Hepatocyte (in vitro differentiated cells): ENCODE results near the gene GLIPR2. TPM values are rescaled to one million over a fixed set of nuclear protein-coding genes. Genes with fewer than 3 reads are reported as not detected.

Source experiments
- DNase-seq: peaks from one replicate; pipeline ENCODE4 v3.0.0-alpha.2; 2016; ENCODE audit warnings: low spot score
- H2AFZ ChIP-seq: fragments of 200-600 bp; sonication (generic); 2 replicates; pipeline ENCODE4 v1.6.0; 2016; ENCODE audit warnings: antibody characterized with exemption, mild to moderate bottlenecking
- H3K27ac ChIP-seq: fragments of 200-600 bp; sonication (generic); 2 replicates; pipeline ENCODE4 v1.5.1; 2016; ENCODE audit warnings: mild to moderate bottlenecking
- H3K27me3 ChIP-seq: fragments of 200-600 bp; sonication (generic); 2 replicates; pipeline ENCODE4 v1.6.1; 2016
- H3K36me3 ChIP-seq: fragments of 200-600 bp; sonication (generic); replicated peaks from 2 replicates; pipeline ENCODE4 v1.5.1; 2016; ENCODE audit warnings: low read depth; ENCODE audit not compliant: insufficient read depth
- H3K4me1 ChIP-seq: fragments of 200-600 bp; sonication (generic); 2 replicates; pipeline ENCODE4 v1.5.1; 2016; ENCODE audit warnings: mild to moderate bottlenecking, moderate library complexity; ENCODE audit not compliant: insufficient read depth
- H3K4me2 ChIP-seq: fragments of 200-600 bp; sonication (generic); 2 replicates; pipeline ENCODE4 v1.6.0; 2016
- H3K4me3 ChIP-seq: fragments of 200-600 bp; sonication (generic); 2 replicates; pipeline ENCODE4 v1.5.1; 2016; ENCODE audit warnings: mild to moderate bottlenecking
- H3K79me2 ChIP-seq: fragments of 200-600 bp; sonication (generic); 2 replicates; pipeline ENCODE4 v1.6.0; 2017; ENCODE audit warnings: mild to moderate bottlenecking
- H3K9me2 ChIP-seq: fragments of 200-600 bp; sonication (generic); replicated peaks from 2 replicates; pipeline ENCODE4 v1.6.0; 2017; ENCODE audit warnings: mild to moderate bottlenecking; ENCODE audit not compliant: insufficient read depth
- H3K9me3 ChIP-seq: fragments of 200-600 bp; sonication (generic); 2 replicates; pipeline ENCODE4 v1.5.1; 2016; ENCODE audit warnings: low read depth, mild to moderate bottlenecking
- H4K20me1 ChIP-seq: fragments of 200-600 bp; sonication (generic); 2 replicates; pipeline ENCODE4 v1.6.0; 2016; ENCODE audit warnings: mild to moderate bottlenecking; ENCODE audit not compliant: insufficient read depth, poor library complexity, severe bottlenecking
- CTCF ChIP-seq: fragments of 200-600 bp; sonication (generic); IDR thresholded peaks from 2 replicates; pipeline ENCODE4 v1.5.1; 2016; ENCODE audit warnings: antibody characterized with exemption, mild to moderate bottlenecking; ENCODE audit not compliant: poor library complexity
- EZH2 ChIP-seq: fragments of 200-600 bp; sonication (generic); IDR thresholded peaks from 2 replicates; pipeline ENCODE4 v1.6.1; 2016; ENCODE audit warnings: antibody characterized with exemption, mild to moderate bottlenecking, borderline replicate concordance
- EZH2phosphoT487 ChIP-seq: fragments of 200-600 bp; sonication (generic); IDR thresholded peaks from one replicate; pipeline ENCODE4 v1.6.1; 2018; ENCODE audit warnings: antibody characterized with exemption, mild to moderate bottlenecking, low read depth, moderate library complexity; ENCODE audit not compliant: unreplicated experiment, severe bottlenecking
- WGBS: methylation state at CpG from one replicate; pipeline ENCODE4 v1.1.6; 2016; ENCODE audit warnings: low lambda C conversion rate; ENCODE audit errors: missing lambda C conversion rate; 5-methylcytosine and 5-hydroxymethylcytosine counted together
- polyA plus RNA-seq: library from polyadenylated mRNA; unstranded; fragments of >200 nt; fragmentation: Nextera tagmentation; extraction: Ambion mirVana; gene quantifications from 2 replicates; pipeline ENCODE4 v1.2.1, GENCODE V29; 2016
- total RNA-seq: library from RNA; depleted of rRNA; stranded (reverse); fragments of >200 nt; gene quantifications from 2 replicates; pipeline ENCODE4 v1.2.3, GENCODE V29; 2014

GLIPR2 gene
- total and polyA plus RNA-seq, 2 experiments from 2014 or later: 12.6 to 14.1 TPM

DNA sequence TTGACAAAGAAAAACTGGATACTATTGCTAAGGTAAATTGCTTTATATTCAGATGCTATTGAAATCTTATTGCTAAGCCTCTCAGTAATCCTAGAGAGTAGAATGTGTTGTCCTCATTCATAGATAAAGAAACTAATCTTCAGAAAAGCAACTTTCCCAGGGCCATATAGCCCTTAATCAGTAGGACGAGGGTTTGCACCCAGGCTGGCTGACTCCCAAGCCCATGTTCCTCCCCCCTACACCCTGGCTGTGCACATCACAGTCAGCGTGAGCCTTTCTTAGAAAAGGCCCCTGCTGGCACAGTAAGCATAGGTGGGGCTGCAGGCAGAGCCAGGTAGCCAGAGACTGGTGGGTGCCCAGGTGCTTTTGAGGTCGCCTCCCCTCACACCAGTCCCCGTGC, 15.8 kb upstream of the GLIPR2 start:
- H3K4me1 ChIP-seq: no peaks in the 10 kb centered on the region
- H3K36me3 ChIP-seq: no peaks in the 10 kb centered on the region
- WGBS: 82% methylated on average over 4 of the region's 4 CpGs
- H3K27ac ChIP-seq: no peak overlapping the region
- H3K4me2 ChIP-seq: no peak overlapping the region
- no peak for TF ChIP-seq EZH2
- TF ChIP-seq EZH2phosphoT487: no peak
- TF ChIP-seq CTCF: no peak
- H4K20me1 ChIP-seq: no peaks in the 10 kb centered on the region
- H3K4me3 ChIP-seq: no peak overlapping the region
- H3K79me2 ChIP-seq: no peaks in the 10 kb centered on the region
- H2AFZ ChIP-seq: no peak overlapping the region
- H3K9me3 ChIP-seq: no peaks in the 10 kb centered on the region
- H3K27me3 ChIP-seq: no peaks in the 10 kb centered on the region
- no peaks in the 10 kb centered on the region for H3K9me2 ChIP-seq
- no peak for DNase-seq

GRCh38 chr9:36121971-36122370, 14.6 kb upstream of the GLIPR2 start:
- H3K27me3 ChIP-seq: no peaks in the 10 kb centered on the region
- TF ChIP-seq CTCF (no peak), EZH2phosphoT487 (no peak), EZH2 (no peak)
- WGBS: 97% methylated on average over 7 of the region's 7 CpGs
- H2AFZ ChIP-seq: no peak overlapping the region
- H3K4me2 ChIP-seq: no peak overlapping the region
- no peaks in the 10 kb centered on the region for H3K4me1 ChIP-seq
- DNase-seq: no peak
- H3K27ac ChIP-seq: no peak overlapping the region
- H4K20me1 ChIP-seq: no peaks in the 10 kb centered on the region
- no peaks in the 10 kb centered on the region for H3K36me3 ChIP-seq
- no peaks in the 10 kb centered on the region for H3K9me2 ChIP-seq
- H3K79me2 ChIP-seq: no peaks in the 10 kb centered on the region
- no peak overlapping the region for H3K4me3 ChIP-seq
- H3K9me3 ChIP-seq: no peaks in the 10 kb centered on the region

- no peaks in the 10 kb centered on the region for H3K79me2 ChIP-seq
- no peaks in the 10 kb centered on the region for H3K4me1 ChIP-seq
- no peaks in the 10 kb centered on the region for H3K36me3 ChIP-seq
- no peaks in the 10 kb centered on the region for H3K9me3 ChIP-seq
- TF ChIP-seq CTCF (no peak), EZH2phosphoT487 (no peak), EZH2 (no peak)
- H4K20me1 ChIP-seq: no peaks in the 10 kb centered on the region
- H3K27ac ChIP-seq: no peak overlapping the region
- DNase-seq: no peak
- H3K4me2 ChIP-seq: no peak overlapping the region
- H3K27me3 ChIP-seq: no peaks in the 10 kb centered on the region
- no peaks in the 10 kb centered on the region for H3K9me2 ChIP-seq
- no peak overlapping the region for H2AFZ ChIP-seq
- WGBS: 98% methylated on average over 2 of the region's 2 CpGs
- no peak overlapping the region for H3K4me3 ChIP-seq
Observed at GRCh38 chr9:36123515-36123914, 13.0 kb upstream of the GLIPR2 start.
